SK-N-SH (cell line): ENCODE results near the gene GOLGA6A. TPM values are rescaled to one million over a fixed set of nuclear protein-coding genes. Genes with fewer than 3 reads are reported as not detected.

Source experiments
- CTCF ChIA-PET: fragments of 300-600, 350-600 bp; formaldehyde crosslinking; extraction: SDS; loops from one replicate; lab custom pipeline; 2021; lab: Yijun Ruan, JAX
- POLR2A ChIA-PET: fragments of 350-600 bp; sonication (Branson Sonifier 250); formaldehyde crosslinking; extraction: SDS; loops from one replicate; lab custom pipeline; 2020; ENCODE audit warnings: antibody characterized with exemption, inconsistent platforms; lab: Yijun Ruan, JAX
- DNase-seq: peaks from one replicate; pipeline ENCODE4 v3.0.0; 2012
- H2AFZ ChIP-seq: fragments of 200-600 bp; sonication (generic); 2 replicates; pipeline ENCODE4 v1.8.1; 2016; ENCODE audit warnings: antibody characterized with exemption, mild to moderate bottlenecking, low read depth
- H3F3A ChIP-seq: fragments of 200-600 bp; sonication (generic); replicated peaks from 2 replicates; pipeline ENCODE3; 2016; ENCODE audit warnings: antibody characterized with exemption, mild to moderate bottlenecking; ENCODE audit not compliant: insufficient read depth
- H3K27ac ChIP-seq, 2 experiments: fragments of 200-500 bp in 1 of 2; fragments of 200-600 bp in 1 of 2; sonication (Bioruptor generic) in 1 of 2; sonication (generic), shearing (Covaris generic) in 1 of 2; 2 replicates each; pipeline versions ENCODE4 v1.5.1 to v1.6.1; 2014 to 2016; ENCODE audit warnings: low read depth in 2 of 2, inconsistent platforms in 1 of 2, low read length in 1 of 2, mild to moderate bottlenecking in 1 of 2, mixed read lengths in 1 of 2
- H3K27me3 ChIP-seq: fragments of 200-600 bp; sonication (generic), shearing (Covaris generic); 2 replicates; pipeline ENCODE4 v1.6.1; 2016; ENCODE audit warnings: mixed run types; ENCODE audit not compliant: insufficient read depth
- H3K36me3 ChIP-seq, 2 experiments: fragments of 200-500 bp in 1 of 2; fragments of 200-600 bp in 1 of 2; sonication (Bioruptor generic) in 1 of 2; sonication (generic) in 1 of 2; replicated peaks in 1 of 2; 2 replicates each; pipeline versions ENCODE3 to v1.5.1; 2014 to 2016; ENCODE audit warnings: low read length in 1 of 2, mild to moderate bottlenecking in 1 of 2; ENCODE audit not compliant: insufficient read depth in 2 of 2, control insufficient read depth in 1 of 2
- H3K4me1 ChIP-seq, 2 experiments: fragments of 200-500 bp in 1 of 2; fragments of 200-600 bp in 1 of 2; sonication (Bioruptor generic) in 1 of 2; sonication (generic), shearing (Covaris generic) in 1 of 2; 2 replicates each; pipeline versions ENCODE4 v1.5.1 to v1.6.1; 2014 to 2016; ENCODE audit warnings: low read depth in 1 of 2, low read length in 1 of 2, mixed run types in 1 of 2; ENCODE audit not compliant: insufficient read depth in 2 of 2, control insufficient read depth in 1 of 2
- H3K4me2 ChIP-seq: fragments of 200-600 bp; sonication (generic), shearing (Covaris generic); 2 replicates; pipeline ENCODE4 v1.6.1; 2017; ENCODE audit warnings: mixed run types
- H3K4me3 ChIP-seq, 2 experiments: fragments of 200-500 bp in 1 of 2; fragments of 200-600 bp in 1 of 2; sonication (Bioruptor generic) in 1 of 2; sonication (generic), shearing (Covaris generic) in 1 of 2; 2 replicates each; pipeline versions ENCODE4 v1.5.1 to v1.8.1; 2014 to 2016; ENCODE audit warnings: low read depth in 2 of 2, inconsistent platforms in 1 of 2, low read length in 1 of 2, mild to moderate bottlenecking in 1 of 2, mixed read lengths in 1 of 2, moderate library complexity in 1 of 2
- H3K79me2 ChIP-seq: fragments of 200-600 bp; sonication (generic); 2 replicates; pipeline ENCODE4 v1.8.1; 2017; ENCODE audit warnings: mild to moderate bottlenecking; ENCODE audit not compliant: insufficient read depth
- H3K9ac ChIP-seq: fragments of 200-600 bp; sonication (generic); 2 replicates; pipeline ENCODE4 v1.6.1; 2017; ENCODE audit warnings: mixed run types
- H3K9me2 ChIP-seq: fragments of 200-600 bp; sonication (generic); 2 replicates; pipeline ENCODE4 v1.6.1; 2017; ENCODE audit warnings: mixed run types
- H3K9me3 ChIP-seq: fragments of 200-600 bp; sonication (generic); 2 replicates; pipeline ENCODE4 v1.6.1; 2017; ENCODE audit warnings: mixed run types, mild to moderate bottlenecking, moderate library complexity
- H4K20me1 ChIP-seq: fragments of 200-600 bp; sonication (generic); 2 replicates; pipeline ENCODE4 v1.6.1; 2017; ENCODE audit warnings: mild to moderate bottlenecking, mixed run types; ENCODE audit not compliant: insufficient read depth
- CTCF ChIP-seq: fragments of 200-600 bp; sonication (generic); IDR thresholded peaks from 2 replicates; pipeline ENCODE4 v1.6.1; 2017; ENCODE audit warnings: antibody characterized with exemption, mild to moderate bottlenecking, moderate library complexity
- EZH2phosphoT487 ChIP-seq: fragments of 200-600 bp; sonication (generic); IDR thresholded peaks from 2 replicates; pipeline ENCODE4 v1.6.1; 2017; ENCODE audit warnings: low read depth, mixed run types, mild to moderate bottlenecking, antibody characterized with exemption, moderate library complexity, borderline replicate concordance
- FOSL2 ChIP-seq: IDR thresholded peaks from 2 replicates; pipeline ENCODE4 v1.4.0; 2012; ENCODE audit warnings: low read depth, mild to moderate bottlenecking, moderate library complexity, borderline replicate concordance
- FOXJ3 ChIP-seq: sonication (generic); formaldehyde crosslinking; IDR thresholded peaks from 2 replicates; pipeline ENCODE4 v1.5.1; 2020; ENCODE audit warnings: mild to moderate bottlenecking, missing genetic modification reagents
- GABPA ChIP-seq: IDR thresholded peaks from 2 replicates; pipeline ENCODE4 v1.4.0; 2012; ENCODE audit warnings: low read depth, mild to moderate bottlenecking
- GATA2 ChIP-seq: sonication (generic); formaldehyde crosslinking; IDR thresholded peaks from 2 replicates; pipeline ENCODE4 v1.5.0; 2020; ENCODE audit warnings: mild to moderate bottlenecking, missing genetic modification reagents
- IRF3 ChIP-seq: fragments of 150-350 bp; IDR thresholded peaks from 2 replicates; pipeline ENCODE4 v1.6.1; 2016; ENCODE audit warnings: mild to moderate bottlenecking, low read depth, low read length
- JUND ChIP-seq: IDR thresholded peaks from 2 replicates; pipeline ENCODE4 v1.4.0; 2012
- MAX ChIP-seq: IDR thresholded peaks from 2 replicates; pipeline ENCODE4 v1.4.0; 2012; ENCODE audit warnings: low read depth
- MXI1 ChIP-seq: IDR thresholded peaks from 2 replicates; pipeline ENCODE4 v1.6.1; 2012; ENCODE audit warnings: mild to moderate bottlenecking, low read depth, low read length, improper control_type of control experiment
- NRF1 ChIP-seq: IDR thresholded peaks from 2 replicates; pipeline ENCODE4 v1.6.1; 2012; ENCODE audit warnings: low read depth, mild to moderate bottlenecking, low read length
- POLR2AphosphoS5 ChIP-seq: IDR thresholded peaks from 2 replicates; pipeline ENCODE4 v1.6.1; 2012; ENCODE audit warnings: low read depth, low read length
- SMC3 ChIP-seq: IDR thresholded peaks from 2 replicates; pipeline ENCODE4 v1.6.1; 2012; ENCODE audit warnings: low read depth, low read length, improper control_type of control experiment
- USF2 ChIP-seq: fragments of 150-350 bp; IDR thresholded peaks from 2 replicates; pipeline ENCODE4 v1.6.1; 2017; ENCODE audit warnings: antibody characterized with exemption, low read length, low read depth, borderline replicate concordance
- YY1 ChIP-seq: IDR thresholded peaks from 2 replicates; pipeline ENCODE4 v1.4.0; 2012; ENCODE audit warnings: low read depth, mild to moderate bottlenecking
- WGBS: methylation state at CpG from one replicate; pipeline ENCODE4 v1.1.6; 2017; ENCODE audit warnings: low lambda C conversion rate; 5-methylcytosine and 5-hydroxymethylcytosine counted together
- polyA plus RNA-seq, 3 experiments: library from polyadenylated mRNA; depleted of rRNA; stranded (reverse); fragments of >200 nt; gene quantifications; 2 replicates each; pipeline ENCODE4 v1.2.3, GENCODE V29; 2012

GOLGA6A gene
- polyA plus RNA-seq, 1 of the 3 experiments (the other 2 are of a cell fraction): not detected

GRCh38 chr15:74035121-74036017, 47.0 kb downstream of the GOLGA6A start:
- no peaks in the 10 kb centered on the region for H3K9me2 ChIP-seq
- H3K79me2 ChIP-seq: no peaks in the 10 kb centered on the region
- H3K9ac ChIP-seq: no peak overlapping the region
- H3K4me1 ChIP-seq: peaks cover 8 to 14% of the 10 kb centered on the region in 2 experiments; a peak in 2 of 4 replicates
- no peaks in the 10 kb centered on the region for H4K20me1 ChIP-seq
- H3K4me2 ChIP-seq: no peak overlapping the region
- CTCF ChIA-PET: interaction anchor here (1.8 to 17.5 kb wide), 3 partner anchors 15 to 65 kb away, joined by 4 to 280 read pairs (median 115); no protein-coding TSS in a partner anchor
- no peaks in the 10 kb centered on the region for H3K27me3 ChIP-seq
- 92% methylated on average over 25 of the region's 28 CpGs for WGBS
- POLR2A ChIA-PET: no interaction called here
- no peaks in the 10 kb centered on the region for H3F3A ChIP-seq
- TF ChIP-seq POLR2AphosphoS5: no peak
- no peak for TF ChIP-seq FOXJ3
- no peak for TF ChIP-seq NRF1
- no peak for TF ChIP-seq SMC3
- no peak for TF ChIP-seq GABPA
- TF ChIP-seq IRF3: no peak
- TF ChIP-seq MXI1: no peak
- TF ChIP-seq CTCF: no peak
- TF ChIP-seq EZH2phosphoT487: no peak
- no peak for TF ChIP-seq YY1
- no peak for TF ChIP-seq USF2
- TF ChIP-seq GATA2 (CRISPR knock-in tag): no peak
- no peak for TF ChIP-seq FOSL2
- no peak for TF ChIP-seq MAX
- TF ChIP-seq JUND: no peak
- no peak overlapping the region for H3K27ac ChIP-seq
- no peak overlapping the region for H3K4me3 ChIP-seq
- H3K36me3 ChIP-seq: peaks cover 2 to 42% of the 10 kb centered on the region in 2 experiments
- DNase-seq: no peak
- no peak overlapping the region for H2AFZ ChIP-seq
- no peaks in the 10 kb centered on the region for H3K9me3 ChIP-seq
